ENCODE results near the gene C1orf115. TPM values are rescaled to one million over a fixed set of nuclear protein-coding genes. Genes with fewer than 3 reads are reported as not detected.
"Not testable (repeated sequence)": the region's sequence is repeated elsewhere in the genome, so short reads cannot be mapped to it uniquely, and the experiment has no call there.

The C1orf115 gene
- total RNA-seq, 4 donors from 2014 or later: 10.0 to 24.5 (median 14.8) TPM

GRCh38 chr1:220730486-220730885, 40.3 kb downstream of the C1orf115 start:
- no peak for DNase-seq (ENCODE audit: low spot score in 2 of 2)
- H3K36me3 ChIP-seq: no peaks in the 10 kb centered on the region
- no peaks in the 10 kb centered on the region for H3K27me3 ChIP-seq
- no peak for TF ChIP-seq POLR2A (IDR thresholded peaks at IDR 0.05)
- TF ChIP-seq EP300 (IDR thresholded peaks at IDR 0.05): no peak
- H3K27ac ChIP-seq: no peak overlapping the region
- H3K4me3 ChIP-seq: no peak overlapping the region
- 91% methylated on average over 2 of the region's 2 CpGs for WGBS
- peaks cover 15% of the 10 kb centered on the region for H3K4me1 ChIP-seq
- no peaks in the 10 kb centered on the region for H3K9me3 ChIP-seq

- no peaks in the 10 kb centered on the region for H3K27me3 ChIP-seq
- no peak for DNase-seq (ENCODE audit: low spot score in 2 of 2)
- peaks cover 15% of the 10 kb centered on the region for H3K4me1 ChIP-seq
- no peaks in the 10 kb centered on the region for H3K36me3 ChIP-seq
- 40% methylated on average over 3 of the region's 3 CpGs for WGBS
- TF ChIP-seq EP300 (IDR thresholded peaks at IDR 0.05): no peak
- TF ChIP-seq, protein P1, sequence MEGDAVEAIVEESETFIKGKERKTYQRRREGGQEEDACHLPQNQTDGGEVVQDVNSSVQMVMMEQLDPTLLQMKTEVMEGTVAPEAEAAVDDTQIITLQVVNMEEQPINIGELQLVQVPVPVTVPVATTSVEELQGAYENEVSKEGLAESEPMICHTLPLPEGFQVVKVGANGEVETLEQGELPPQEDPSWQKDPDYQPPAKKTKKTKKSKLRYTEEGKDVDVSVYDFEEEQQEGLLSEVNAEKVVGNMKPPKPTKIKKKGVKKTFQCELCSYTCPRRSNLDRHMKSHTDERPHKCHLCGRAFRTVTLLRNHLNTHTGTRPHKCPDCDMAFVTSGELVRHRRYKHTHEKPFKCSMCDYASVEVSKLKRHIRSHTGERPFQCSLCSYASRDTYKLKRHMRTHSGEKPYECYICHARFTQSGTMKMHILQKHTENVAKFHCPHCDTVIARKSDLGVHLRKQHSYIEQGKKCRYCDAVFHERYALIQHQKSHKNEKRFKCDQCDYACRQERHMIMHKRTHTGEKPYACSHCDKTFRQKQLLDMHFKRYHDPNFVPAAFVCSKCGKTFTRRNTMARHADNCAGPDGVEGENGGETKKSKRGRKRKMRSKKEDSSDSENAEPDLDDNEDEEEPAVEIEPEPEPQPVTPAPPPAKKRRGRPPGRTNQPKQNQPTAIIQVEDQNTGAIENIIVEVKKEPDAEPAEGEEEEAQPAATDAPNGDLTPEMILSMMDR (IDR thresholded peaks at IDR 0.05): no peak
- no peak for TF ChIP-seq POLR2A (IDR thresholded peaks at IDR 0.05)
- TF ChIP-seq POLR2AphosphoS5 (IDR thresholded peaks at IDR 0.05): no peak
- no peak overlapping the region for H3K4me3 ChIP-seq
- H3K27ac ChIP-seq: peak overlapping the region; percentile 77
- H3K9me3 ChIP-seq: no peaks in the 10 kb centered on the region
Observed at GRCh38 chr1:220732137-220732536, 42.0 kb downstream of the C1orf115 start.

GRCh38 chr1:220732621-220733020, 42.5 kb downstream of the C1orf115 start:
- Histone ChIP-seq H3K4me3 (peak overlapping the region; percentile 29), H3K4me1 (peaks cover 15% of the 10 kb centered on the region), H3K9me3 (no peaks in the 10 kb centered on the region), H3K27ac (peak overlapping the region; percentile 77), H3K36me3 (no peaks in the 10 kb centered on the region), H3K27me3 (no peaks in the 10 kb centered on the region)
- TF ChIP-seq, protein P1 (IDR thresholded peaks at IDR 0.05): no peak
- no peak for TF ChIP-seq POLR2A (IDR thresholded peaks at IDR 0.05)
- TF ChIP-seq EP300 (IDR thresholded peaks at IDR 0.05): no peak
- no peak for TF ChIP-seq POLR2AphosphoS5 (IDR thresholded peaks at IDR 0.05)
- no peak for DNase-seq (ENCODE audit: low spot score in 2 of 2)
- WGBS: 69% methylated on average over 7 of the region's 7 CpGs

DNA sequence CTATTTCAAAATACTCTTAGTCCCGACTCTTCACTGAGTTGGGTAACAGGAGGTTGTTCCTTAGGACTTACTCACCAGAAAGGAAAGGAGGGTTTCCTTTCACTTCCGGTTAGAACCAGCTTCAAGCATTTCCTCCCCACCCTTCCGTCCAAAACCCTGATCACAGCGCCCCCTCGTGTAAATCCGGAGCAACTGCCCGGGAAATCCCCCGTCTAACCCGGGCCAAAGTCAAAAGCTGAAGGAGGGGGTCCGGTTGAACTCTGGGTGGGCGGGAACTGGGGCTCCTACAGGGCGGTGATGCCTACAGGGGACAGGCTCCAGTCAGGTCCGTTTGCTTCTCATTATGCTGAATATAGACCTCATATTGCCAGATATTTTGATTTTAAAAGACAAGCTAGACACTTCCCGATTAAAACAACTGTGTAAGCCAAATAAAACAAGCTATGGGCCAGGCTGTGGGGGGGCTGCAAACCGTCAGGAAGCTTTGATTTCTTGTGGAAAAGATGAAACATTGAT, 43.0 kb downstream of the C1orf115 start:
- peak; percentile 88 to 92 for DNase-seq (ENCODE audit: low spot score in 2 of 2)
- peak overlapping the region; percentile 29 for H3K4me3 ChIP-seq

DNA sequence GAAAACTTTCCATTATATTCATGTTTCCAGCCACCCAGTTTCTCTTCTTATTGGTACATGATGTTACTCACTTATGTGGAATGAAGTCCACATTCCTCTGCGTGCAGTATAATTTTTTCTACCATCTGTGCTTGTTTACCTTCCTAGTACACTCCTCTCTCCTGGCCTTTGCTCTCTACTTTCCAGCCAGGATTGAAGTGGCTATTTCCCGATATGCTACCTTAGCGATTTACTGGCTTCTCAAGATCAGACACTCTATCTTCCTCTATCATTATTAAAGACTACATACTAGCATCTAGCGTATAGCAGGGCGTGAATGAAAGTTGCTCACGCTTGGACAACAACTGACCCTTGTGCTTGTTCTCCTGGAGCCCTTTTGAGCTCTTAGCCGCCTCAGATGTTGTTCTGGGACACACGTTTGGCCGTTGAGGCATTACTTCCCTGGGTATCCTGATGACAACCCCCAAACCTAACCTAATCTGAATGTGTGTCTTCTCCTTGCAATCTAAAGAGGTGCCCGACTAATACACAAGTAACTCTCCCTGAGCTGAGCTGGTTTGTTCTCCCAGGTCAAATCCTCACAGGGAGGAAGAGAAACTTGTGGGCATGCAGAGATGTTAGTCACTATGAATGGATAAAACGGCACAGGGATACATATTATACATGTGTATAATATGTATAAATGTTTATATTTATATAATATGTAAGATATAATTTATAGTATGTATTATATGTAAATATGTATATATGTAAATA, 44.6 kb downstream of the C1orf115 start:
- Histone ChIP-seq H3K36me3 (no peaks in the 10 kb centered on the region), H3K27ac (no peak overlapping the region), H3K9me3 (no peaks in the 10 kb centered on the region), H3K27me3 (no peaks in the 10 kb centered on the region), H3K4me1 (peaks cover 15% of the 10 kb centered on the region), H3K4me3 (no peak overlapping the region)
- TF ChIP-seq EP300 (IDR thresholded peaks at IDR 0.05): no peak
- no peak for DNase-seq (ENCODE audit: low spot score in 2 of 2)
- WGBS: 80% methylated on average over 11 of the region's 11 CpGs

More for the DNA sequence above, 43.0 kb downstream of the C1orf115 start:
- 2% methylated on average over 15 of the region's 15 CpGs for WGBS
- Histone ChIP-seq H3K27me3 (no peaks in the 10 kb centered on the region), H3K36me3 (no peaks in the 10 kb centered on the region), H3K27ac (peak overlapping the region; percentile 77), H3K9me3 (no peaks in the 10 kb centered on the region), H3K4me1 (peaks cover 15% of the 10 kb centered on the region)
- TF ChIP-seq POLR2AphosphoS5 (IDR thresholded peaks at IDR 0.05): no peak
- TF ChIP-seq, protein P1 (IDR thresholded peaks at IDR 0.05): peak; percentile 80 to 85
- no peak for TF ChIP-seq EP300 (IDR thresholded peaks at IDR 0.05)

GRCh38 chr1:220736283-220736682, 46.1 kb downstream of the C1orf115 start:
- H3K4me1 ChIP-seq: peaks cover 15% of the 10 kb centered on the region
- H3K27ac ChIP-seq; H3K36me3 ChIP-seq; DNase-seq (ENCODE audit: low spot score in 2 of 2); H3K9me3 ChIP-seq; H3K4me3 ChIP-seq; H3K27me3 ChIP-seq: not testable (repeated sequence)
- 93% methylated on average over 7 of the region's 7 CpGs for WGBS
